ES-I3 (cell line): ENCODE results near the gene OLFML1.

Experiments
- H3K36me3 ChIP-seq: 2 replicates; pipeline ENCODE4 v1.6.1; 2013; ENCODE audit warnings: mild to moderate bottlenecking, low read length, control low read depth, moderate library complexity; ENCODE audit not compliant: insufficient read depth
- H3K4me1 ChIP-seq: 2 replicates; pipeline ENCODE4 v1.6.1; 2013; ENCODE audit warnings: mild to moderate bottlenecking, control low read depth, low read length; ENCODE audit not compliant: insufficient read depth
- H3K9ac ChIP-seq: 2 replicates; pipeline ENCODE4 v1.6.1; 2013; ENCODE audit warnings: low read depth, mild to moderate bottlenecking, low read length, moderate library complexity
- H3K9me3 ChIP-seq: 2 replicates; pipeline ENCODE4 v1.6.1; 2013; ENCODE audit warnings: mild to moderate bottlenecking, low read length, moderate library complexity; ENCODE audit not compliant: control insufficient read depth, insufficient read depth

Gene OLFML1

DNA sequence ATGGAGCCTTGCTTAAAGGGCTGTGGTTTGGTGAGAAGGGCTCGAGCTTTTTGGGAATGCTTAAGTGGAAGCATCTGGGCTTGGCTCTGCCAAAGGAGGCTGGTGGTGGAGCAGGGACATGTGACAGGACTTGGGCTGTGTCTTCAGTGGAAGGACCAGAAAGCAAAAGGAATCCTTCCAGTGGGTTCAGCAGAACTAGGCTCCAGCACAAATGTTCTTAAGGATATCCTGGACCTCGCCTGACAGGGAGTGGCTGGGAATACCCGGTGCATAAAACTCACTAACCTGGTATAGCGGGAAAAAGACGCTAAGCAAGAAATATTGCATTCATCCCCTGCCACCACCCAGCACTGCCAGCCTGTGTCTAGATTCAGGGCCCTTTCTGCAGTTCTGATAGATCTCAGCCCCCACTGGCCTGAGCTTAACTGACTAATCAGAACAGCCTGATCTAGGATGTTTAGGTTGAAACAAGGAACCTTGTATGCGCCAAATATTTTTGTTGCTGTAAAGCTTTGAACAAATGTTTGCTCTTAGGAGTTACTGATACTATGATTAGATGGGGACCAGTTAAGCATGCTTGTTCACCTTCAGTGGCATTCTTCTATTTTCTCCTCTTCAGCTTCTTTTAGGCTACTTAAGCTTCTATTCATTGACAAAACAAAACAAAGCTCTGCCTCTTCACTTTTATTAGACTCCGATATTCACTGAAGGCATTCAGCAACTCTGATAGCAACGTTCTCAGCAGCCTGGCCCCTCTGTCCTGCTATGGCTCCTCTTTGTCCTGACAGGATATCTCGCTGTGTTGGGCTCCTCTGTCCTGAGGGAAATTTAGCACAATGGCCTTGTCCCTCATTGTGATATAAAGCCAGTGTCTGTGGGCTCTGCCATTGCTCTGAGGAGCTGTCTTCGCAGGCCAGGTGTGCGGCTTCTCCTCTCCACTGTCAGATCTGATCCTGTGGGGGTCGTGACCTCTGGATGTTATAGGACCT, 53.5 kb downstream of the OLFML1 start:
- Histone ChIP-seq H3K36me3 (no peaks in the 10 kb centered on the region), H3K9me3 (no peaks in the 10 kb centered on the region), H3K9ac (no peak overlapping the region), H3K4me1 (peaks cover 4% of the 10 kb centered on the region)

DNA sequence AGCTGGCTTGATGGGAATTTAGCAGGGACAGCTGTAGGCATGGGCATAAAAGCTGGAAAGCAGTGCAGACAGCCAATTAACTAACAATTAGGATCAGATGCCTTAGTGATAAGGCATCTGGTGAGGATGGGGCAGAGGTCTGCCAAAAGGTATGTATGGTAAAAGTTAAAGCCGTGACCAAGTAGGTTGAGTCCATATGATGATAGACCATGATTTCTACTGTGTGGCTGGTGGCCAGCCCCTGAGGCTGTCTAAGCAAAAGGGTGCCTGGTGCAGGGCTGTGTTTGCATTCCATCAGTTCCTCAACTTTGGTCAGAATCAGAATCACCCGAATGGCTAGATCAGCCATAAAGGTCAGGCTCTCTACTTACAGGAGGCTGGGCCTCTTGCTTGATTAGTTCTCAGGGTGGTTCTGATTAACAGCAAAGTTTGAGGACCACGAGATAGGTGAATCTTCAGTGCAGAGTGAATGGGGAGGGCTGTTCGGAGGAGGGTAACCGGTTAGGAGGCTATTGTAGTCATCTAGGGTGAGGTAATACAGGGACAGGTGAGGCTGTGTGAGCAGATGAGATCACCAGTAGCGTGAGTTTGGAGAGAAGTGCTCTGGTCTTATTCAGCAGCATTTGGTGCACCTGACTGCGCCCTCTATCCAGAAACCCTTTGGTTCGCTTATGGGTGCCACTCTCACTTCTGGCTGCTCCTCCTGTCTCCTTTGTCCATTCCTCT, 55.7 kb downstream of the OLFML1 start:
- Histone ChIP-seq H3K36me3 (no peaks in the 10 kb centered on the region), H3K9ac (no peak overlapping the region), H3K4me1 (peaks cover 6% of the 10 kb centered on the region; the same call in 1 of the 2 replicates), H3K9me3 (no peaks in the 10 kb centered on the region)

DNA sequence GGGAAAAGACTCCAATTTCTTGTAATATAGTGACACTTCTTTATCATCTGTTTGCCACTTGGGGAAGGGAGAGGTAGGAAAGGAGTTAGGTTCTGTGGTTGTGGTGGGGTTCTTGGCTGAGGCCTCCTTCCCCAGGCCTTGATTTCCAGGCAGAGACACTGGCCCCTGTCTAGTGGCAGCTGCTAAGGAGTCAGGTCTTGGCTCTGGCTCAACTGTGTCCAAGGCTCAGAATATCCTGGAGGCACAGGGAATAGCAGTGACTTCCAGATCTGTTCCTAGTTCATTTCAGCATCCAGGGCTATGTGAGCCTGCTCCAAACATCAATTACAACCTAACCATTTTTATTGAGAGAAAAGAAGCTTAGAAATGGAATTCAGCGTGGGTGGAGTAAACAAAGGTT, 58.0 kb downstream of the OLFML1 start:
- H3K36me3 ChIP-seq = no peaks in the 10 kb centered on the region
- peaks cover 13% of the 10 kb centered on the region; the same call in 1 of the 2 replicates for H3K4me1 ChIP-seq
- H3K9me3 ChIP-seq = no peaks in the 10 kb centered on the region
- no peak overlapping the region for H3K9ac ChIP-seq

DNA sequence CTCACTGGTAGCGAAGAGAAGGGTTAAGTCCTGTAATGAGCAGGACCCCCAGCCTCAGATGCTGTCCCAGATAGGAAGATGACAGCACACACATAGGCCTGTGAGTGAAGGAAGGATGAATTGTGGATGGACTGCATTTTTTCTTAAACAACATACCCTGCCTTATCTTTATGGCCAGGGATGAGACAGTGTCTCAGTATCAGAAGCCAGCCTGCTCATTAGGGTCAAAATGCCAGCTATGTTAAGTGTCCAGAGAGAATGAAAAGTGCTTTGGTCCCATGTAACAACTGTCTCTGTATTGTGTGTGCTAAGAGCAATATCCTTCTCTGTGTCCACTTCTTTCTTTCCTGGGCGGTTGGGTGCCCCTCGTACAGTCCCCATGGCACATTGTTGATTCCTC, 58.7 kb downstream of the OLFML1 start:
- Histone ChIP-seq H3K4me1 (peaks cover 16% of the 10 kb centered on the region), H3K9me3 (no peaks in the 10 kb centered on the region), H3K9ac (no peak overlapping the region), H3K36me3 (no peaks in the 10 kb centered on the region)

DNA sequence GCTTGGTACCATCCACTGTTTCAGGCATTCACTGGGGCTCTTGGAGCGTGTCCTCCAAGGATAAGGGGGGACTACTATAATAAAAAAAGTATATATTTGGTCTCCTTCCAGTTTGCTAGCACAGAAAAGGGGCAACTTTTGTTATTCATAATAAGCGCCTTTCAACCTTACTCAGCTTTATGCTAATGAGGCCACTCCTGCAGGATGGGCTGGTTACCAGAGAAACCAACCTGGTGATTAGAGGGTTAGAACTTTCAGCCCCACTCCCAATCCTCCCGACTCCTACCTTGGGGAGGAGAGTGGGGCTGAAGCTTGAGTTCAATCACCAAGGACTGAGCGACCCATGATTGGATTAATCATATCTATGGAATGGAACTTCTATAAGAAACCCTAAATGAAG, 60.3 kb downstream of the OLFML1 start:
- Histone ChIP-seq H3K9me3 (no peaks in the 10 kb centered on the region), H3K4me1 (peaks cover 16% of the 10 kb centered on the region), H3K9ac (no peak overlapping the region), H3K36me3 (no peaks in the 10 kb centered on the region)

DNA sequence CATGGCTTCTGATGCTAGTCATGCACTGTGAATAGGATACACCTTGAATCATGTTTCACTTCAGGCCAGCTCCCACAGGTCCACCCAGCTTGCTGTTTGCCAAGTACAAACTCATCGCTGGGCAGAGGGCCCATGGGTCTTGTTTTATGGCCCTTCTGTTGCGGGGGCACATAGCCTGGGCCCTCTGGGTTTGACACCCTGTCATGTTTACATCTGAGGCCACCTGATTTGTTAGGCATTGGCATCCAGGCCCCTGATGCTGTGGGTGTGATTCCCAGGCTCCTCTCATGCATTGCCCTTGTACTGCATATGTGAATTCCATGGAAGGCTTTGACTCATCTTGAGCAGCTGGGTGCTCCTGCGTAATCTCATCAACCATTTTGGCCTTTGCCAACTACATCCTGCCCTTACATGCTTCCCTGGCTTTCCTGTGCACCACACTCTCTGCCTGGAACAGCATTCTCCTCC, 61.1 kb downstream of the OLFML1 start:
- peaks cover 16% of the 10 kb centered on the region for H3K4me1 ChIP-seq
- no peaks in the 10 kb centered on the region for H3K9me3 ChIP-seq
- no peak overlapping the region for H3K9ac ChIP-seq
- H3K36me3 ChIP-seq = no peaks in the 10 kb centered on the region

DNA sequence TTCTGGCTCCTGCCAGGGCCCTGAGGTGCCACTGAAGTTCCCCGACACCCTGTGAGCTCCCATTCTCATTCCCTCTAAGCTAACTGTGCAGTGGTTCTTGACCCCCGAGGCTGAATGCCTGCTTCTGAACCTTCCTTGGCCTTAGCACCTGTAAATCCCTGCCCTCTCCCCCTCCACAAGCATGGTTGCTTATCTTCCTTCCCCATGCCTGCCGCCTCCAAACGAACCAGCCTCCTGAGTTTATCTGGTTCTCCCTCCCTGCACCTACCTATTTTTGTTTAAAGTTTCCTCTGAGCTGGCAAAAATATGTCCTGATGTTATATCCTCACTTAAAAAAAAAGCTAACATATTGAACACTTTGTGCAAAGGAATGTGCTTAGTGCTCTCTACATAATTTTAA, 62.4 kb downstream of the OLFML1 start:
- Histone ChIP-seq H3K4me1 (peaks cover 16% of the 10 kb centered on the region), H3K36me3 (no peaks in the 10 kb centered on the region), H3K9me3 (no peaks in the 10 kb centered on the region), H3K9ac (no peak overlapping the region)

DNA sequence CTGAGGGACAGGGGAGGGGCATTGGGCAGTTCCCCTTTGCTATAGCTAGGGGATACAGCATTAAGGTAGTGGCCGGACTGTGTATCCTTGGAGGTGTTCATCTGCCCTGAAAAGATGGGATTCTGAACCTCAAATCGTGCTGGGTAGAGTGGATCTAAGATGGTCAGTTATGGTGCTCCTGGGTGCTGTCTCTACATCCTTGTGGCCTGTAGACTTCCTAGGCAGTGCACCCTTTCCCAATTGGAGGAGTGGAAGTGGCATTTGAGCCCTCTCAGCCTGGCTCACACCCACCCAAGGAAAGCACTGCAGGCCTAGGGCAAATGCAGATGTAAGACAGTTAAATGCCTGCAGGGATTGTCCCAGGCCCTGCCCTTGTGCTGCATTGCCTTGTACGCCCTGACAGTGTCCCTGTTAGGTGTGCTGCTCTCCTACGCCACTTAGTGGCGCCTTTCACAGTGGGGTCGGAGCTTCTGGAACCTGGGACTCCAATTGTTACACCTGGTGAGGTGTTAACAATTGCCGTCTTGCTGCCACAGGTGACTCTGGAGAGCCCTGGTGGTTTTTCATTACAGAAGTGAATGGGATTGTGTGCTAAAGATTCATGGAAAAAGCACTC, 63.5 kb downstream of the OLFML1 start:
- no peaks in the 10 kb centered on the region for H3K36me3 ChIP-seq
- peaks cover 16% of the 10 kb centered on the region for H3K4me1 ChIP-seq
- H3K9ac ChIP-seq = no peak overlapping the region
- no peaks in the 10 kb centered on the region for H3K9me3 ChIP-seq

DNA sequence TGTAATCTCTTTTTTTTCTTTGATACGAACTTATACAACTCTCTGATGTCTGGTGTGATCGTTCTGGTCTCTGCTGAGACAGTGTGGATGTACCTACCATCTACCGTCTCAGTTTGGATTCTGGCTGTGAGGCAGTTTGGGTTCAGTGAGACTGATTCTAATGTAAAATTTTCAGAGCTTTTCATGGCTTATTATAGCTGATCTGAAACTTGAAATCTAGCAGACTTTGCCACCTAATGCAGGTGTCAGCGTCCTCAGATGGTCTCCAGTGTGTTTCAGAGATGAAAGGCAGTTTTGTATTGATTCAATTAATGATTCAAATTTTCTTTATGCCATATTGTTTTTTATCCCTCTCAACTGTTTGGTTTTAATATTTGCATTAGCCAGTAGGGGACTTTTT, 64.4 kb downstream of the OLFML1 start:
- H3K9me3 ChIP-seq = no peaks in the 10 kb centered on the region
- H3K4me1 ChIP-seq = peaks cover 16% of the 10 kb centered on the region
- no peak overlapping the region for H3K9ac ChIP-seq
- H3K36me3 ChIP-seq = no peaks in the 10 kb centered on the region

DNA sequence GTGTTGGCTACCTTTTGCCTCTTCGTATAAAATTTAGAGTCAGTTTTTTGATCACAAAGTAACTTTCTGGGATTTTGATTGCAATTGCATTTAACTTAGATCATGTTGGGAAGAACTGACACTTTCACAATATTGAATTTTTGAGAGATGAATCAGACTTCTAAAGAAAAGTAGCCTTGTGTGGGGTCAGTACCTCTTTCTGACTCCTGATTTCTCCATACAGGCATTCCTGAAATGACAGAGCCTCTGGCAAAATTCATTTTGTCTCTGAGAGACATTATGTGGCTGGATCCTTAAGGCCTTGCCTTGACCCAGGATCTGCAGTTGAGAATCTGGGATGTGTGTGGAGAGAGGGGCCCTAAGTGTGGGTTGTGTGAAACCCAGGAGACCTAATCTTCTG, 66.3 kb downstream of the OLFML1 start:
- Histone ChIP-seq H3K36me3 (no peaks in the 10 kb centered on the region), H3K9me3 (no peaks in the 10 kb centered on the region), H3K4me1 (peaks cover 4% of the 10 kb centered on the region), H3K9ac (no peak overlapping the region)

DNA sequence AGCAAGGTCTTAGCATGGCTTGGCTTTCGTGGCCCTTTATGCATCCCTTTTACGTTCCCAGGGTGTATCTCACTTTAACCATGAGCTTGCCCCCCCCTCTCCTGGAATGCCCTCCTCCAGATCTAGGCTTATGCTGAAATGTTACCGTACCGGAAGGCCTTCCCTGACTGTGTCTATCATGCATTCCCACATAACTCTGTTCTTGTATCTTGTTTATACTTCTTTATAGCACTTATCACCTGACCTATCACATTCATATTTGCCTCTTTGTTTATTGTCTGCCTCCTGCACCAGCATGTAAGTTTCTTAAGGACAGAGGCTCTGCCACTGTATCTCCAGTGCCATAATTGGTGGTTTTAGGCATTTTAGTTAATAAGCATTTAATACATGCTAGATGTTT, 67.4 kb downstream of the OLFML1 start:
- H3K9ac ChIP-seq = no peak overlapping the region
- H3K4me1 ChIP-seq = peaks cover 3% of the 10 kb centered on the region; the same call in 1 of the 2 replicates
- no peaks in the 10 kb centered on the region for H3K9me3 ChIP-seq
- no peaks in the 10 kb centered on the region for H3K36me3 ChIP-seq

DNA sequence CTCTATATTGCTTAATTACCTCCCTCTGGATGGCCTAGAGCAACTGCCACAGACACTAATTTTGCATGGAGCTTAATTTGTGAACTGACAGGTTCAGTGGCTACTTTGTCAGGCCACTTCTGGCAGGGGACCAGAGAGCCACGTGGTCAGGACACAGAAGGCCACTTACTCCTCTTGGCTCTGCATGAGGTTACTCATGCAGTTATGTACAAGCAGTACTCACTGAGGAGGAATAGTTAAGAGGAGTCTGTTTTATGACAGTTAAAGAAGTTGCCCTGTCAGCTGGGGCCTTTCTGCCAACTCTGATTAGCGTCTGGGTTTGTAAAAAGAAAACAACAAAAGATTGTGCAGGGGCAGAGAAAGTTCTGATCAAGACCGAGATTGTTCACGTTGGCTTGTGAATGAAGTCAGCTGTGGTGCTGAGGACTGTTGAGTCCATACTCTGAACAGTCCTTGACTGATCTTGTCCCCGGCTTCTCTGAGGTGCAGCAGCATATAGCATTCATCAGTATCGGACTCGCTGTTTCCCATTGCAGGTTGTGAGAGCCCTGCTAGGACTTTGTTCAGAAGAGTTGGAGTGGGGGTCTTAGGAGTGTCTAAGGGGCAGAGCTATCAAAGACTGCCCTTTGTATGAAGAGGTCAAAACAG, 69.9 kb downstream of the OLFML1 start:
- Histone ChIP-seq H3K9me3 (no peaks in the 10 kb centered on the region), H3K4me1 (peaks cover 5% of the 10 kb centered on the region; the same call in 1 of the 2 replicates), H3K36me3 (no peaks in the 10 kb centered on the region), H3K9ac (no peak overlapping the region)

DNA sequence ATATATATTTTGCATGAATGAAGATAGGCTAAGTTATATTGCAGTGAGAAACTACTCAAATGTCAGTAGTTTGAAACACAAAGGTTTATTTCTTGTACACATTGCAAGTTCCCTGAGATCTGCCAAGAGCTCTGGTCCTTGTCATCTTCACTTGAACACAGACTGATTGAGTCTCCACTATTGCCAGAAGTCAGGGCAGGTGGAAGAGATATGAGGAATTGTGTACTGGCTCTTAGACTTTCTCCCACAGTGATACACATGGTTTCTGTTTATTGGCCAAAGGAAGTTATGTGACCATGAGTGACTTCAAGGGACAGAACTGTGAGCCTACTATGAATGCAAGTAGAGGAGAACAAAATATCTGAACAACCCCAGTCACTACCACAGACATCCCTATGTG, 72.7 kb downstream of the OLFML1 start:
- H3K9me3 ChIP-seq = no peaks in the 10 kb centered on the region
- H3K36me3 ChIP-seq = no peaks in the 10 kb centered on the region
- peaks cover 5% of the 10 kb centered on the region; the same call in 1 of the 2 replicates for H3K4me1 ChIP-seq
- H3K9ac ChIP-seq = no peak overlapping the region
